Brain microvascular endothelial cell (primary cell): ENCODE measurements around the gene TEAD1.

Experiments used
- DNase-seq: peaks from one replicate; pipeline ENCODE4 v3.0.0-alpha.2; 2020
- H3K27ac ChIP-seq: fragments of 250-450 bp; sonication (Bioruptor Pico); 2 replicates; pipeline ENCODE4 v1.5.1; 2020; ENCODE audit warnings: mild to moderate bottlenecking, moderate library complexity
- H3K27me3 ChIP-seq: fragments of 250-450 bp; sonication (Bioruptor Pico); replicated peaks from 2 replicates; pipeline ENCODE4 v1.5.1; 2020; ENCODE audit warnings: mild to moderate bottlenecking
- H3K36me3 ChIP-seq: fragments of 250-450 bp; sonication (Bioruptor Pico); replicated peaks from 2 replicates; pipeline ENCODE4 v1.5.1; 2020; ENCODE audit warnings: mild to moderate bottlenecking
- H3K4me3 ChIP-seq: 2 replicates; pipeline ENCODE4 v1.5.1; 2011; ENCODE audit warnings: low read depth, mild to moderate bottlenecking, control low read depth, low read length, moderate library complexity
- CTCF ChIP-seq: IDR thresholded peaks from 2 replicates; pipeline ENCODE4 v1.5.1; 2011; ENCODE audit warnings: low read depth, mild to moderate bottlenecking, moderate library complexity, low read length, control low read depth, inconsistent platforms; ENCODE audit errors: missing control alignments
- in situ Hi-C: cut with HindIII; loops from 2 replicates; pipeline ENCODE4 v1.10.0; 2017; ENCODE audit warnings: low sequenced_read_pairs, low pct_ligation_motif_present

The TEAD1 gene

DNA sequence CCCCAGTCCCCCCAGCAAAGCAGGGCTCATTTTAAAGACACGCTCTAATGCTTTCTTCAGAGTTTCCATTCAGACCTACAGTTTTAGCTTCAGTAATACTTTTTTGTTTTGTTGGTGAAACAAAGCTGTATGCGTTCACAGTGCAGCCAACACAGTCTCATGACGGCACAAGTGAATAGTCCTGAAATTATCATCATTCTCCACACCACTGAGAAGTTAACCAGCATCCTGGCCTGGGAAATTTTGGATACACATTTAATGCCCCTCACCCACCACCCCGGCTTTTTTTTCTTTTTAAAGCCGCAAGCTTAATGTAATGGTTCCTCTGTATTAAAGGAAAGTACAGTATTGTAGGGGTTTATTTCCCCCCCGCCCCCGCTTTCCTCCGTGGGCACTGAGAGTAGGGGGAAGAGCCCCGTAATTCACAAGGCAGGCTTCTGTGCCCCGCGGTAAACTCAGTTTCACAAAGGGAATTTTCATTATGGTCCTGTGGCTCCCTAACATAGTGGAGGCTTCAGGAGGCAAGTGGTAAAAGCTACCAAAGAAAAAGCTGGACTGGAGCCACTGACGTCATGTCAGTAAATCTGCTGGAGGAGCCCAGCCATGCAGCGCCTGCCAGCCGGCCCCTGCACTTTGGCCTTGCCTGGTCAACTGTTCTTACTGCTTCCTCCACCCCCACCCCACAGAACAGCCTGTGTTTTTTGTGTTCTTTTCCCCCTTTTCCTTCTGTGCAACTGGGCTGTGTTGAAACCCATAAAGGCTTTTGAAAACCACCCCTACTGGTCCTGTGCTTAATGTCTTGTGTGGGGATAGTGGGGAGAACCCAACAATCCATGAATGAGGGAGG lies 18.2 kb downstream of the TEAD1 start:
- Histone ChIP-seq H3K27ac (peak overlapping the region; percentile 93), H3K4me3 (peak overlapping the region; percentile 18), H3K27me3 (no peaks in the 10 kb centered on the region), H3K36me3 (no peaks in the 10 kb centered on the region)
- DNase-seq: peak; percentile 90
- TF ChIP-seq CTCF: peak; percentile 10
- in situ Hi-C loops: no loop called here

GRCh38 chr11:12693094-12693478 lies 18.9 kb downstream of the TEAD1 start:
- peak overlapping the region; percentile 4 for H3K4me3 ChIP-seq
- no peak for TF ChIP-seq CTCF
- no peaks in the 10 kb centered on the region for H3K36me3 ChIP-seq
- DNase-seq: no peak
- H3K27ac ChIP-seq: peak overlapping the region; percentile 93
- in situ Hi-C loops: no loop called here
- H3K27me3 ChIP-seq: no peaks in the 10 kb centered on the region

DNA sequence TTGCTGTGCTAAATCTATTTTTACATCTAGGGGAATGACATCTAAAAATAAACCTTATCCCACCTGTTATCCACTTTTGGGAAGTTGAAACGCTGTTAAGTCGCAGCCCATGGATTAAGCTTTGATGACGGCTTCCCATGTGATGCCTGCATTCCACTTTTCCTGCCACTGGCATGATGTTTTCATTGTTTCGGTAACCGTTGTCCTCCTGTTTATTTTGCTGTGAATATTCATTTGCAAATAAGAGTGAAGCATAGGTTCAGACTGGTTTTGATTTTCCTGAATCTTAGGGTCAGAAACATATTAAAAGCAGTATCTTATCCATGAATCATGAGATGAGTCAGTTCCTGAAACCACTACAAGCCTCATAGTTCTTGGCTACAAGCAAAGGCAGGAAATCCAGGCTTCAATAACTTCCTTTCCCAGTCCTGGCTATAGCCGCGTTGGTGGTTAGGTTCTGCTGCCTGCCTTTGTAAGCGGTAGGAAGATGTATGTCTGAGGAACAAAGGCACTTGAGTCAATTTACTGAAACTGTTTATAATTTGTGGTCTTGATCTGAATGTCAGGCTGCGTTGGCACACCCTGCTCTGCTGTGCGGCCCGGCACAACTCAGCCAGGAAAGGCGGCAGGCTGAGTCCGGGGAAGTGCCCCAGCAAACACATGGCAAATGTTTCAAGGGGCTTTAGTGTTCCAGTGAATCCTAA lies 19.4 kb downstream of the TEAD1 start:
- H3K4me3 ChIP-seq: peak overlapping the region; percentile 27
- no peaks in the 10 kb centered on the region for H3K27me3 ChIP-seq
- DNase-seq: peak; percentile 93
- H3K36me3 ChIP-seq: no peaks in the 10 kb centered on the region
- peak overlapping the region; percentile 93 for H3K27ac ChIP-seq
- in situ Hi-C loops: no loop called here
- TF ChIP-seq CTCF: no peak

- Histone ChIP-seq H3K27ac (peak overlapping the region; percentile 93), H3K27me3 (no peaks in the 10 kb centered on the region), H3K36me3 (no peaks in the 10 kb centered on the region), H3K4me3 (peak overlapping the region; percentile 27)
- in situ Hi-C loops: no loop called here
- TF ChIP-seq CTCF: no peak
- DNase-seq: no peak
These were observed 19.9 kb downstream of the TEAD1 start for GRCh38 chr11:12694183-12694531.

- Histone ChIP-seq H3K27ac (peak overlapping the region; percentile 93), H3K27me3 (no peaks in the 10 kb centered on the region), H3K4me3 (no peak overlapping the region), H3K36me3 (no peaks in the 10 kb centered on the region)
- no peak for TF ChIP-seq CTCF
- no peak for DNase-seq
- in situ Hi-C loops: no loop called here
These were observed 21.1 kb downstream of the TEAD1 start for GRCh38 chr11:12695221-12695794.
